ENCODE results near the gene COPE. TPM values are rescaled to one million over a fixed set of nuclear protein-coding genes. Genes with fewer than 3 reads are reported as not detected.
A peak's percentile ranks its signal among the peaks of the same experiment; 100 is the strongest.

Gene COPE
- total RNA-seq, 1 donor from 2014 or later: 161 TPM

DNA sequence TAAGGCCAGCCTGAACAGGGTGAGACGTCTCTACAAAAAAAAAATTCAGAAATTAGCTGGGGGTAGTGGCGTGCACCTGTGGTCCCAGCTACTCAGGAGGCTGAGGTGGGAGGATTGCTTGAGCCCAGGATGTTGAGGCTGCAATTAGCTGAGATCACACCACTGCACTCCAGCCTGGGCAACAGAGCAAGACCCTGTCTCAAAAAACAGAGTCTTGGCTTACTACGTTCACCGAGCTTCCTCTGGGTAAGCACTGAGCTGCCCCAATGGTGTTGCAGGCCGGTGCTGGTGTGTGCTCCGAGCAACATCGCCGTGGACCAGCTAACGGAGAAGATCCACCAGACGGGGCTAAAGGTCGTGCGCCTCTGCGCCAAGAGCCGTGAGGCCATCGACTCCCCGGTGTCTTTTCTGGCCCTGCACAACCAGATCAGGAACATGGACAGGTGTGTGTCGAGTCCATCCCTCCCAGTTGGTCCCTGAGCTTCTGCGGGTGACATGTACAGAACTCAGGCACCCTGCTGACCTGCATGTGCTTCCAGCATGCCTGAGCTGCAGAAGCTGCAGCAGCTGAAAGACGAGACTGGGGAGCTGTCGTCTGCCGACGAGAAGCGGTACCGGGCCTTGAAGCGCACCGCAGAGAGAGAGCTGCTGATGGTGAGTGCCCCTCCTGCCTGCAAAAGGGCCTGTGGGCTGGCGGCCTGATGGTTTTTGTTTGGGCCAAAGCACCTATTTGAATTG lies 63.4 kb downstream of the COPE start:
- peaks cover 21% of the 10 kb centered on the region for H3K36me3 Mint-ChIP-seq
- no peak for DNase-seq (ENCODE audit: low spot score in 2 of 2, unreplicated experiment in 2 of 2)
- no peaks in the 10 kb centered on the region for H3K9me3 Mint-ChIP-seq
- H3K4me1 Mint-ChIP-seq: no peaks in the 10 kb centered on the region
- TF ChIP-seq, protein P1, sequence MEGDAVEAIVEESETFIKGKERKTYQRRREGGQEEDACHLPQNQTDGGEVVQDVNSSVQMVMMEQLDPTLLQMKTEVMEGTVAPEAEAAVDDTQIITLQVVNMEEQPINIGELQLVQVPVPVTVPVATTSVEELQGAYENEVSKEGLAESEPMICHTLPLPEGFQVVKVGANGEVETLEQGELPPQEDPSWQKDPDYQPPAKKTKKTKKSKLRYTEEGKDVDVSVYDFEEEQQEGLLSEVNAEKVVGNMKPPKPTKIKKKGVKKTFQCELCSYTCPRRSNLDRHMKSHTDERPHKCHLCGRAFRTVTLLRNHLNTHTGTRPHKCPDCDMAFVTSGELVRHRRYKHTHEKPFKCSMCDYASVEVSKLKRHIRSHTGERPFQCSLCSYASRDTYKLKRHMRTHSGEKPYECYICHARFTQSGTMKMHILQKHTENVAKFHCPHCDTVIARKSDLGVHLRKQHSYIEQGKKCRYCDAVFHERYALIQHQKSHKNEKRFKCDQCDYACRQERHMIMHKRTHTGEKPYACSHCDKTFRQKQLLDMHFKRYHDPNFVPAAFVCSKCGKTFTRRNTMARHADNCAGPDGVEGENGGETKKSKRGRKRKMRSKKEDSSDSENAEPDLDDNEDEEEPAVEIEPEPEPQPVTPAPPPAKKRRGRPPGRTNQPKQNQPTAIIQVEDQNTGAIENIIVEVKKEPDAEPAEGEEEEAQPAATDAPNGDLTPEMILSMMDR (IDR thresholded peaks at IDR 0.05; ENCODE audit: unreplicated experiment): no peak
- no peak overlapping the region for H3K27ac Mint-ChIP-seq
- H3K4me3 Mint-ChIP-seq: no peak overlapping the region
- no peaks in the 10 kb centered on the region for H3K27me3 Mint-ChIP-seq (ENCODE audit: low read depth)

DNA sequence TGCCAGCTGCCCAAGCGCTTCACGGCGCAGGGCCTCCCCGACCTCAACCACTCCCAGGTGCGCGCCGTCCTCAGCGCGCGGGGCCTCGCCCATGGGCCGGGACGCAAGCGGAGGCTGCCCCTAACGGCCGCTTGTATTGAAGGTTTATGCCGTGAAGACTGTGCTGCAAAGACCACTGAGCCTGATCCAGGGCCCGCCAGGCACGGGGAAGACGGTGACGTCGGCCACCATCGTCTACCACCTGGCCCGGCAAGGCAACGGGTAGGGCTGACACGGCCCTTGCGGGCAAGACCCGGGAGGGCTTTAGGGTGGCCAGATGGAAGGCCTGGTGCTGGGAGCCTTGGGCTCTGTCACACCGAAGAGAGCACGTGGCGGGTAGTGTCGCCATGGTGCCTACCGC lies 64.2 kb downstream of the COPE start:
- Mint-ChIP-seq H3K4me3 (no peak overlapping the region), H3K4me1 (peaks cover 4% of the 10 kb centered on the region), H3K27ac (no peak overlapping the region), H3K27me3 (ENCODE audit: low read depth) (no peaks in the 10 kb centered on the region), H3K36me3 (peaks cover 24% of the 10 kb centered on the region), H3K9me3 (no peaks in the 10 kb centered on the region)
- TF ChIP-seq, protein P1 (IDR thresholded peaks at IDR 0.05; ENCODE audit: unreplicated experiment): no peak
- no peak for DNase-seq (ENCODE audit: low spot score in 2 of 2, unreplicated experiment in 2 of 2)

DNA sequence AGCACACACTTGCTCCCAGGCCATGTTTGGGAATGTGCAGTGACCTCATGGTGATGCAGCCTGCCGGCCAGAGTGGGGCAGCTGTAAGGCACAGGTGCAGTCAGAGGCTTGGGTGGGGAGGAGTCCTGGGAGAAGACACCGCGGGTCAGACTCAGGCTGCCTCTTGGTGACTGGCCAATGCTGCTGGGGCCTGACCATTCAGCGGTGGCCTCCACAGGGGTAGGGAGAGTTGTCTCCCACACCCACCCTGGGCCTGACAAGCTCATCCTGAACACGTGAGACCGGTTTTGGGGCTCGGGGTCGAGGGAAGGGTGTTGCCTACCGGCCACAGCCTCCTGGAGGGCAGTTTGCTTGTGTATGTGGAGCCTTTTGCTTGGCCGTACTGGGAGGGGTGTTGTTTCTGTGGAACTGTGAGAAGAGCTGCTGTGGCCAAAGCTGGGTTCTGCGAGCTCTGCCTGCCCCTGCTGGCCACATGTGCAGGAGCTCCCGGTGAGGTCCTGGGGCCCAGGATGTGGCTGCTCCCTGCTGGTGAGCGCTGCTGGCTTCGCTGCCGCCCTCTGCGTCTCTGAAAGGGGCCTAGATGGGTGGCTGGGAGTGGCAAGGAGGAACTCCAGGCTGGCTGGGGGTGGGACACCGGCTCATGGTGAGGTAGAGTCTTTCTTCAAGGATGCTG lies 65.3 kb downstream of the COPE start:
- H3K4me3 Mint-ChIP-seq: no peak overlapping the region
- H3K9me3 Mint-ChIP-seq: no peaks in the 10 kb centered on the region
- H3K27me3 Mint-ChIP-seq (ENCODE audit: low read depth): no peaks in the 10 kb centered on the region
- H3K4me1 Mint-ChIP-seq: peaks cover 13% of the 10 kb centered on the region
- TF ChIP-seq, protein P1 (IDR thresholded peaks at IDR 0.05; ENCODE audit: unreplicated experiment): no peak
- no peak for DNase-seq (ENCODE audit: low spot score in 2 of 2, unreplicated experiment in 2 of 2)
- H3K27ac Mint-ChIP-seq: no peak overlapping the region
- H3K36me3 Mint-ChIP-seq: peaks cover 28% of the 10 kb centered on the region

DNA sequence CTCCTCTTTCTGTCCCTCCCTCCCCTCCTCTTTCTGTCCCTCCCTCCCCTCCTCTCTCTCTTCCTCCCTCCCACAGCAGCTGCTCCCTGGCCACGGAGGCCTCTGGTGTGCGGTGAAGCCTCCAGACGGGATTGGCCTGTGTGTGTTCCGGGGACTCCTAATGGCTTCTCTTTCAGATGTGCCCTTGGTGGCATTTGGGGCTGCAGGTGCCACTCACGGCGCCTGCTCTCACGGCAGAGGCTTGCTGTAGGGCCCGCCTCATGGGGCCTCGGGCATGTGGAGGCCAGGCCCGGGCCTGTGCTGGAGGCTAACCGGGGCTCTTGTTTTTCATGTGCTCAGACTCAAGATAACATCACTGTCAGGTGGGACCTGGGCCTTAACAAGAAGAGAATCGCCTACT lies 66.5 kb downstream of the COPE start:
- TF ChIP-seq, protein P1 (IDR thresholded peaks at IDR 0.05; ENCODE audit: unreplicated experiment): no peak
- peaks cover 23% of the 10 kb centered on the region for H3K36me3 Mint-ChIP-seq
- H3K27me3 Mint-ChIP-seq (ENCODE audit: low read depth): no peaks in the 10 kb centered on the region
- no peaks in the 10 kb centered on the region for H3K9me3 Mint-ChIP-seq
- no peak for DNase-seq (ENCODE audit: low spot score in 2 of 2, unreplicated experiment in 2 of 2)
- peak overlapping the region; percentile 25 for H3K27ac Mint-ChIP-seq
- H3K4me1 Mint-ChIP-seq: peaks cover 16% of the 10 kb centered on the region
- no peak overlapping the region for H3K4me3 Mint-ChIP-seq

DNA sequence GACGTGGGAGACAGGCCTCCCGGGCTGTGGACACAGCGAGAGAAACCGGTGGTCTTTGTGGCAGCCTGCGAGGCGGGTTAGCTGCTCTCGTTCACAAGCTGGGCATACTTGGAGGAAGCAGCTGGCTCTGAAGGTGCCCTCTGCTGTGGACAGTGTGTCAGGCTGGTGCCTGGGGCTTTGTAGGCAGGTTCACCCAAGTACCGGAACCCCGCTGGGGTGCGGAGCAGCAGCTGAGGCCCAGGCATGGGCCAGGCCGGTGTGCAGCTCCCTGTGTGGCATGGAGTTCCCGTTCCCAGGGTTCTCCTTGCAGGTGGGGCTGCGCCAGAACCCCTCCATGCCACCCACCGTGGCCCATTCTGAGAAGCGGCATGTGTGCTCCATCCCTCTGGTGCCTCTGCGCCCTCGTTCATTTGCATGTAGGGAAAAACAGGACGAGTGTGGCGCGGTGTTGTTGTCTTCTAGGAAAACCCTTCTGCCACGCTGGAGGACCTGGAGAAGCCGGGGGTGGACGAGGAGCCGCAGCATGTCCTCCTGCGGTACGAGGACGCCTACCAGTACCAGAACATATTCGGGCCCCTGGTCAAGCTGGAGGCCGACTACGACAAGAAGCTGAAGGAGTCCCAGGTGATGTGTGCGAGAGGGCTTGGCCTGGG lies 67.4 kb downstream of the COPE start:
- peaks cover 25% of the 10 kb centered on the region for H3K36me3 Mint-ChIP-seq
- DNase-seq (ENCODE audit: low spot score in 2 of 2, unreplicated experiment in 2 of 2): no peak
- H3K9me3 Mint-ChIP-seq: no peaks in the 10 kb centered on the region
- no peak overlapping the region for H3K27ac Mint-ChIP-seq
- H3K4me3 Mint-ChIP-seq: no peak overlapping the region
- no peaks in the 10 kb centered on the region for H3K27me3 Mint-ChIP-seq (ENCODE audit: low read depth)
- peaks cover 23% of the 10 kb centered on the region for H3K4me1 Mint-ChIP-seq
- TF ChIP-seq, protein P1 (IDR thresholded peaks at IDR 0.05; ENCODE audit: unreplicated experiment): no peak
